Astrocyte of the spinal cord (primary cell): Measurements from ENCODE around the gene RB1.

Experiments
- DNase-seq: peaks from one replicate; pipeline ENCODE4 v3.0.0; 2011; ENCODE audit warnings: low read depth, low spot score
- H3K4me3 ChIP-seq: 2 replicates; pipeline ENCODE4 v1.5.1; 2011; ENCODE audit warnings: low read depth, mild to moderate bottlenecking, low read length, moderate library complexity
- in situ Hi-C: cut with HindIII; loops from 2 replicates; pipeline ENCODE4 v1.10.0; 2017; ENCODE audit warnings: low sequenced_read_pairs
- TF ChIP-seq, protein P1 (sequence below): IDR thresholded peaks from 2 replicates; pipeline ENCODE4 v1.5.1; 2012; ENCODE audit warnings: low read depth, mild to moderate bottlenecking, low read length, inconsistent platforms

Gene RB1

DNA sequence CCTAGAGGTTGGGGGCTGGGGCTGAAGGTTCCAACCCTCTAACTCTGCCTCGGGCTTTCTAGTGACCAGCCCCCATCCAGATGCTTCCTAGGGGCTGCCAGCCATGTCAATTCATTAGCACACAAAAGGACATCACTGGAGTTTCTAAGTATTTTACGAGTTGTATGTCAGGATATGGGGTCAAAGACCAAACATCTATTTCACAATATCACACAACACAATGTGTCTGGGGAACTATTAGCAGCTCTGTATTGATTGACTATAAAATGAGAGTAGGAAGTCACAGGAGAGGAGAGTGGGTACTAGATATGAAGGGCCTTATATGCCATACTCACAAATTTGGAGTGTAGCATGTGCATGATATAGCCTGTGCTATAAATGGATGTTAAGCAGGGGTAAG lies 67.3 kb downstream of the RB1 start:
- DNase-seq, result no peak
- no peak overlapping the region for H3K4me3 ChIP-seq
- TF ChIP-seq, protein P1, sequence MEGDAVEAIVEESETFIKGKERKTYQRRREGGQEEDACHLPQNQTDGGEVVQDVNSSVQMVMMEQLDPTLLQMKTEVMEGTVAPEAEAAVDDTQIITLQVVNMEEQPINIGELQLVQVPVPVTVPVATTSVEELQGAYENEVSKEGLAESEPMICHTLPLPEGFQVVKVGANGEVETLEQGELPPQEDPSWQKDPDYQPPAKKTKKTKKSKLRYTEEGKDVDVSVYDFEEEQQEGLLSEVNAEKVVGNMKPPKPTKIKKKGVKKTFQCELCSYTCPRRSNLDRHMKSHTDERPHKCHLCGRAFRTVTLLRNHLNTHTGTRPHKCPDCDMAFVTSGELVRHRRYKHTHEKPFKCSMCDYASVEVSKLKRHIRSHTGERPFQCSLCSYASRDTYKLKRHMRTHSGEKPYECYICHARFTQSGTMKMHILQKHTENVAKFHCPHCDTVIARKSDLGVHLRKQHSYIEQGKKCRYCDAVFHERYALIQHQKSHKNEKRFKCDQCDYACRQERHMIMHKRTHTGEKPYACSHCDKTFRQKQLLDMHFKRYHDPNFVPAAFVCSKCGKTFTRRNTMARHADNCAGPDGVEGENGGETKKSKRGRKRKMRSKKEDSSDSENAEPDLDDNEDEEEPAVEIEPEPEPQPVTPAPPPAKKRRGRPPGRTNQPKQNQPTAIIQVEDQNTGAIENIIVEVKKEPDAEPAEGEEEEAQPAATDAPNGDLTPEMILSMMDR, result no peak
- in situ Hi-C loops, result no loop called here

DNA sequence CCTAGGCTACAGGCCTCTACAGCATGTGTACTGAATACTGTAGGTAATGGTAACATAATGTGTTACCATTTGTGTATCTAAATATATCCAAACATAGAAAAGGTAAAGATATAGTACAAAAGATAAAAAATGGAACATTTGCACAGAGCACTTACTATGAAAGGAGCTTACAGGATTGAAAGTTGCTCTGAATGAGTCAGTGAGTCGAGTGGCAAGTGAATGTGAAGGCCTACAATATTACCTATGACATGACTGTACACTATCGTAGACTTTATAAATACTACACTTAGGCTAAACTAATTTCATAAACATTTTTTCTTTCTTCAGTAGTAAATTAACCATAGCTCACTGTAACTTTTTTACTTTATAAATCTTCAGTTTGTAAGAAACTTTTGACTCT lies 74.3 kb downstream of the RB1 start:
- DNase-seq, result no peak
- TF ChIP-seq, protein P1, result no peak
- in situ Hi-C loops, result no loop called here

DNA sequence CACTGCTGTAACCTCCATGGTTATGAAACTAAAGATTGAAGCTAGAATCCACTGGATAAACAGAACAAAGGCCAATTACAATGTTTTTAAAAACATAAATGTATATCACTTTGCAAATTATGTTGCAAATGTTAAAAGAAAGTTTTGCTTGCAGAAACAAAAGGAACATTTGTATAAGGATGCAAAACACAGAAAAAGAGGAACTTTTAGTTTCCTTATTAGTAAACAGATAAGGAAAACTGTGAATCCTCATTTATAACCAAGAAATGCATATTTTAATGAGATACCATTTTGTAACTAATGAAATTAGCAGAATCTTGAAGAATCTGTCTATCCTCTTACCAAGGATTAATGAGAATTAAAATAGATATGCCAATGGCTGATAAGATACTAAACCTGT lies 77.0 kb downstream of the RB1 start:
- DNase-seq, result no peak
- TF ChIP-seq, protein P1, result no peak
- H3K4me3 ChIP-seq, result no peak overlapping the region
- in situ Hi-C loops, result no loop called here

More for the DNA sequence above, 74.3 kb downstream of the RB1 start:
- H3K4me3 ChIP-seq, result no peak overlapping the region

DNA sequence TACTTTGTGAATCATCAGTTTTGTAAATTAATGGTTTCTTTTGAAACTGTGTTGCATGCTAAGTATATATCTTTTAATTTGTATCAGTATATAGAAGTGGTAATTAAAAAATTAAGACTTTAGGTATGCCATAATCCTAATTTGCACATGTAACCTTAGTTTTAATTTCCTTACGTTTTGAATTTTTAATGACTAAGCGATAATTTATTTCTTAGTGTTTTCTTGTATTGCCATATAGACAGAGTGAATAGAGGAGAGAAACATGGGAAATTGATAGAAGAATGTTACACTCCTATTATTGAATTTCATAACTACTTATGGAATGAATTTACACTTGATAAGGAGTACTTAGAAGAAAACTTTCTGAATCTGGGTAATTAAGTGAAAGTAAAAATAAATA lies 79.8 kb downstream of the RB1 start:
- no peak for DNase-seq
- in situ Hi-C loops, result no loop called here
- no peak overlapping the region for H3K4me3 ChIP-seq
- TF ChIP-seq, protein P1, result no peak

DNA sequence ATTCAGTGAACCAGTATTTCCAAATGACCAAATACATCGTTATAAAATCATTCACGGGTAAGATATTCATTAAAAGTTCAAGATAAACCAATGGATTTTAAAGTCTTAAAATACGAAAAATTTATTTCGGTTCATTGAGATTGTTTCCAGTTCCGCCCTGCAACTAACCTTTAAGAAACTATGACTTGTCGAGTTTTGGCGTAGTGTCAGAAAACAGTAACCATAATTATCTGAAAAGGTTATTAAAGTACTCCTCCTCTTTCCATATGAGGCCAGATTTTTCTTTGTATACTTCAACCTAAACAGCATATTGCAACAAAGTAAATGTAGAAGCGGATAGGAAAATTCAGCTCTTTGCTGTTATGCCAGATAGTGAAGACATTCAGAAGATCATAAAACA lies 83.3 kb downstream of the RB1 start:
- TF ChIP-seq, protein P1, result no peak
- in situ Hi-C loops, result no loop called here
- H3K4me3 ChIP-seq, result no peak overlapping the region
- no peak for DNase-seq

DNA sequence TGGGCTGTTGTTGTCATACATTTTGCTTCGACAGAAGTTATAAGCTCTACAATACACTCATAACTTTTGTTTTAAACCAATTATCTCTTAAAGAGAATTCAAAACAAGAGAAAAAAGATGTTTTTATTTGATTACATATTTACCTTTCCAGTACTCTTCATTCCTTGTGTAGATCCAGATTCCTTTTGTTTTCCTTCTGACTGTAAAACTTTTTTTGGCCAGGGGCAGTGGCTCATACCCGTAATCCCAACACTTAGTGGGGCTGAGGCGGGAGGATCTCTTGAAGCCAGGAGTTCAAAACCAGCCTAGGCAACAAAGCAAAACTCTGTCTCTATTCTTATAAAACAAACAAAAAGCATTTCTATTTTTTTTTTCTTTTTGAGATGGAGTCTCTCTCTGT lies 87.7 kb downstream of the RB1 start:
- TF ChIP-seq, protein P1, result no peak
- no peak for DNase-seq
- in situ Hi-C loops, result no loop called here
- no peak overlapping the region for H3K4me3 ChIP-seq
